Measurements from ENCODE around the gene OXT. TPM values are rescaled to one million over a fixed set of nuclear protein-coding genes. Genes with fewer than 3 reads are reported as not detected.

The OXT gene
- total and polyA plus RNA-seq, 2 of the 13 experiments (the other 11 are each of a cell fraction or from before 2014, with no cell fraction given): not detected

GRCh38 chr20:3046677-3047462 lies 24.6 kb upstream of the OXT start (continued):
- no peak for TF ChIP-seq ZNF552 (CRISPR knock-in tag; IDR thresholded peaks at IDR 0.05; ENCODE audit: borderline replicate concordance)
- no peak; the same call in 1 of the 2 replicates for TF ChIP-seq TIGD3 (CRISPR knock-in tag; IDR thresholded peaks at IDR 0.05; ENCODE audit: borderline replicate concordance)
- no peak for TF ChIP-seq IKZF4 (CRISPR knock-in tag; IDR thresholded peaks at IDR 0.05; ENCODE audit: borderline replicate concordance, low read depth, not compliant biosample characterization)
- TF ChIP-seq ZBTB7A (CRISPR knock-in tag; IDR thresholded peaks at IDR 0.05): peak; percentile 25; the same call in 1 of the 2 replicates
- no peak for TF ChIP-seq FOXP1 (IDR thresholded peaks at IDR 0.05)
- TF ChIP-seq FOXP1 (CRISPR knock-in tag; IDR thresholded peaks at IDR 0.05): no peak
- TF ChIP-seq ZSCAN25 (CRISPR knock-in tag; IDR thresholded peaks at IDR 0.05): 0 out of 2 replicates have a peak, but pooled peaks have one; percentile 6
- no peak for TF ChIP-seq SRSF1 (optimal IDR thresholded peaks at IDR 0.05; ENCODE audit: low read depth, low read length)
- no peak for TF ChIP-seq POGZ (CRISPR knock-in tag; IDR thresholded peaks at IDR 0.05)
- TF ChIP-seq KDM4B (CRISPR knock-in tag; IDR thresholded peaks at IDR 0.05): no peak; the same call in 1 of the 2 replicates
- no peak for TF ChIP-seq MNT (IDR thresholded peaks at IDR 0.05)
- TF ChIP-seq ARHGAP35 (CRISPR knock-in tag; IDR thresholded peaks at IDR 0.05; ENCODE audit: borderline replicate concordance): 0 out of 2 replicates have a peak, but pooled peaks have one; percentile 13
- no peak for TF ChIP-seq ZMYM3 (CRISPR knock-in tag; IDR thresholded peaks at IDR 0.05)
- TF ChIP-seq ZSCAN30 (CRISPR knock-in tag; IDR thresholded peaks at IDR 0.05): no peak
- TF ChIP-seq HNF4G (IDR thresholded peaks at IDR 0.05; ENCODE audit: borderline replicate concordance, low read depth, low read length): 0 out of 2 replicates have a peak, but pooled peaks have one; percentile 6
- no peak for TF ChIP-seq HNF4G (CRISPR knock-in tag; IDR thresholded peaks at IDR 0.05; ENCODE audit: borderline replicate concordance, low read depth)
- TF ChIP-seq PAXIP1 (CRISPR knock-in tag; conservative IDR thresholded peaks at IDR 0.05): no peak
- no peak for TF ChIP-seq DRAP1 (CRISPR knock-in tag; IDR thresholded peaks at IDR 0.05)
- 0 out of 2 replicates have a peak, but pooled peaks have one; percentile 10 for TF ChIP-seq SP4 (CRISPR knock-in tag; IDR thresholded peaks at IDR 0.05)
- no peak for TF ChIP-seq ATF4 (CRISPR knock-in tag; IDR thresholded peaks at IDR 0.05)
